ENCODE measurements around the gene EFCAB14.
"Not testable (repeated sequence)": the region's sequence is repeated elsewhere in the genome, so short reads cannot be mapped to it uniquely, and the experiment has no call there.

The EFCAB14 gene

DNA sequence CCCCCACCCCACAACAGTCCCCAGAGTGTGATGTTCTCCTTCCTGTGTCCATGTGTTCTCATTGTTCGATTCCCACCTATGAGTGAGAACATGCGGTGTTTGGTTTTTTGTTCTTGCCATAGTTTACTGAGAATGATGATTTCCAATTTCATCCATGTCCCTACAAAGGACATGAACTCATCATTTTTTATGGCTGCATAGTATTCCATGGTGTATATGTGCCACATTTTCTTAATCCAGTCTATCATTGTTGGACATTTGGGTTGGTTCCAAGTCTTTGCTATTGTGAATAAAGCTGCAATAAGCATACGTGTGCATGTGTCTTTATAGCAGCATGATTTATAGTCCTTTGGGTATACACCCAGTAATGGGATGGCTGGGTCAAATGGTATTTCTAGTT, 67.8 kb downstream of the EFCAB14 start:
- H3K4me1 ChIP-seq (ENCODE audit: insufficient read depth, low read length) = peaks cover 29% of the 10 kb centered on the region
- peaks cover 33% of the 10 kb centered on the region for H3K36me3 ChIP-seq (ENCODE audit: insufficient read depth, low read length)
- not testable (repeated sequence) for H3K9ac ChIP-seq (ENCODE audit: low read length); H3K27ac ChIP-seq (ENCODE audit: low read depth, low read length); H3K27me3 ChIP-seq (ENCODE audit: control insufficient read depth in 1 of 2, insufficient read depth in 2 of 2, low read length in 2 of 2); H3K9me3 ChIP-seq (ENCODE audit: low read length); H3K4me3 ChIP-seq (ENCODE audit: low read depth in 1 of 2, low read length in 2 of 2)

DNA sequence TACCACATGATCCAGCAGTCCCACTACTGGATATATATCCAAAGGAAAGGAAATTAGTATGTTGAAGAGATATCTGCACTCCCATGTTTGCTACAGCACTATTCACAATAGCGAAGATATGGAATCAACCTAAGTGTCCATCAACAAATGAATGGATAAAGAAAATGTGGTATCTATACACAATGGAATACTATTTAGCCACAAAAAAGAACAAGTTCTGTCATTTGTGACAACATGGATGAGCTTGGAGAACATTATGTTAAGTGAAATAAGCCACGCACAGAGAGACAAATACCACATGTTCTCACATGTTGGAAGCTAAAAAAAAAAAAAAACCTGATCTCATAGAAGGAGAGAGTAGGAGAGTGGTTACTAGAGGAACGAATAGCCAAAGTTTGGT, 68.4 kb downstream of the EFCAB14 start:
- Histone ChIP-seq H3K27me3 (ENCODE audit: control insufficient read depth in 1 of 2, insufficient read depth in 2 of 2, low read length in 2 of 2) (no peaks in the 10 kb centered on the region), H3K9me3 (ENCODE audit: low read length) (peaks cover 8% of the 10 kb centered on the region), H3K4me3 (ENCODE audit: low read depth in 1 of 2, low read length in 2 of 2) (no peak overlapping the region), H3K27ac (ENCODE audit: low read depth, low read length) (no peak overlapping the region), H3K9ac (ENCODE audit: low read length) (no peak overlapping the region), H3K4me1 (ENCODE audit: insufficient read depth, low read length) (peaks cover 28% of the 10 kb centered on the region), H3K36me3 (ENCODE audit: insufficient read depth, low read length) (peaks cover 27% of the 10 kb centered on the region)

DNA sequence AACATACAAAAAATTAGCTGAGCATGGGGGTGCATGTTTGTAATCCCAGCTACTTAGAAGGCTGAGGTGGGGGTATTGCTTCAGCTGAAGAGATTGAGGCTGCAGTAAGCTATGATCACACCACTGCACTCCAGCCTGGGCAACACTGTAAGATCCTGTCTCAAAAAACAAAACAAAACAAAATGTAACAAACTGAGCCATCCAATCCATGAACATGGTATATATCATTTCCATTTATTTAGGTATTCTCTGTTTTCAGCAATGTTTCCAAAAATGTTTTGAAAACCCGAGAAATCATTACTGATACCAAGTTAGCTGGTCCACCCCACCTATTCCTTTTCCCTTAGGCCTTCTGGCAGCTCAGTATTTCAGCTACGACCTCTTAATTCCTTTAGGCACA, 69.2 kb downstream of the EFCAB14 start:
- H3K9me3 ChIP-seq (ENCODE audit: low read length) = peaks cover 8% of the 10 kb centered on the region
- H3K27ac ChIP-seq (ENCODE audit: low read depth, low read length) = no peak overlapping the region
- H3K9ac ChIP-seq (ENCODE audit: low read length) = no peak overlapping the region
- no peak overlapping the region for H3K4me3 ChIP-seq (ENCODE audit: low read depth in 1 of 2, low read length in 2 of 2)
- H3K36me3 ChIP-seq (ENCODE audit: insufficient read depth, low read length) = peaks cover 26% of the 10 kb centered on the region
- peaks cover 36% of the 10 kb centered on the region for H3K4me1 ChIP-seq (ENCODE audit: insufficient read depth, low read length)
- no peaks in the 10 kb centered on the region for H3K27me3 ChIP-seq (ENCODE audit: control insufficient read depth in 1 of 2, insufficient read depth in 2 of 2, low read length in 2 of 2)

DNA sequence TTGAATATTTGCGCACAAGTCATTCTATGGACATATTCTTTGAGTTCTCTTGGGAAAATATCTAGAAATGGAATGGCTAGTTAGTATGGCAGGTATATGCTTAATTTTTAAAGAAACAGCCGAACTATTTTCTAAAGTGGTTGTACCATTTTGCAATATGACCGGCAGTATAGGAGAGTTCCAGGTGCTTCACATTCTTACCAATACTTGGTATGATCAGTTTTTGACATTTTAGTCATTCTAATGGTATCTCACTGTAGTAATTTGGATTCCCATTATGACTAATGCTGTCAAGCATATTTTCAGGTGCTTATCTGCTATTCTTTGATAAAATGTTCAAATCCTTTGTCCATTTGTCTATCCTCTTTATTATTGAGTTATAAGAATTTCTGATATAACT, 71.3 kb downstream of the EFCAB14 start:
- Histone ChIP-seq H3K4me3 (ENCODE audit: low read depth in 1 of 2, low read length in 2 of 2) (no peak overlapping the region), H3K9ac (ENCODE audit: low read length) (no peak overlapping the region), H3K36me3 (ENCODE audit: insufficient read depth, low read length) (peaks cover 26% of the 10 kb centered on the region), H3K9me3 (ENCODE audit: low read length) (peaks cover 8% of the 10 kb centered on the region), H3K4me1 (ENCODE audit: insufficient read depth, low read length) (peaks cover 42% of the 10 kb centered on the region), H3K27ac (ENCODE audit: low read depth, low read length) (no peak overlapping the region), H3K27me3 (ENCODE audit: control insufficient read depth in 1 of 2, insufficient read depth in 2 of 2, low read length in 2 of 2) (no peaks in the 10 kb centered on the region)

DNA sequence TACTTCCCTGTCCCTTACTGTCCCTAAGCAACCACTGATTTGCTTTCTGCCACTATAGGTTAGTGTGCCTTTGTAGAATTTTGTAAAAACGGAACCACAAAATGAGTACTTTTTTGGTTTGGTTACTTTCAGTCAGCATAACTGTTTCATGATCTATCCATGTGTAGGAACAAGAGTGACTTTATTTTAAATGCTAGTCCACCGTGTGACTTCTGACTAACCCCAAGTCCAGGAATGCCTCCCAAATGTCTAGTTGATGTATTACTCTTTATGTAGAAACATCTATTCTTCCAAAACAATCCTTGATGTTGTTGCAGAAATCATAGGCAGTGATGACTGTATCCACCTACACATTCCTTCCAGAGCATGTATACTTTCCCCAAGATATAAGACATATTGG, 72.1 kb downstream of the EFCAB14 start:
- Histone ChIP-seq H3K9me3 (ENCODE audit: low read length) (peaks cover 8% of the 10 kb centered on the region), H3K36me3 (ENCODE audit: insufficient read depth, low read length) (peaks cover 22% of the 10 kb centered on the region), H3K4me1 (ENCODE audit: insufficient read depth, low read length) (peaks cover 49% of the 10 kb centered on the region), H3K4me3 (ENCODE audit: low read depth in 1 of 2, low read length in 2 of 2) (no peak overlapping the region), H3K27me3 (ENCODE audit: control insufficient read depth in 1 of 2, insufficient read depth in 2 of 2, low read length in 2 of 2) (no peaks in the 10 kb centered on the region), H3K27ac (ENCODE audit: low read depth, low read length) (no peak overlapping the region), H3K9ac (ENCODE audit: low read length) (no peak overlapping the region)

DNA sequence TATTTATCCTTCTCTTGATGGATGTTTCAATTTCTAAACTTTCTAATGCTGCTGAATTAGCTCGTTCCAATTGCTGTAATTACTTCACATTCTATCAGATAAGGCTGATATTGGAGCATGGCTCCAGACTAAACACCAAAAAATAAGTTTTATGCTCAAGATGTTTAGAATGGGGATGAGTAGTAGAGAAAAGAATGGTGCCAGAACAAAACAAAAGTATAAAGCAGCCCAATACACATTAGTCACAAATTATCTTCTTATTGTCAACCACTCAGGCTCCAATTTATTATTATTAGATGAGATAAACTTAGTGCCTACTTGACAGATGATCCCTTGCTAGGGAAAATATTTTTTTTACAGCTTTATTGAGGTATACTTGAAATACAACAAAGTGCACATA, 72.6 kb downstream of the EFCAB14 start:
- Histone ChIP-seq H3K4me3 (ENCODE audit: low read depth in 1 of 2, low read length in 2 of 2) (no peak overlapping the region), H3K9me3 (ENCODE audit: low read length) (peaks cover 8% of the 10 kb centered on the region), H3K36me3 (ENCODE audit: insufficient read depth, low read length) (peaks cover 22% of the 10 kb centered on the region), H3K9ac (ENCODE audit: low read length) (no peak overlapping the region), H3K27ac (ENCODE audit: low read depth, low read length) (no peak overlapping the region), H3K4me1 (ENCODE audit: insufficient read depth, low read length) (peaks cover 49% of the 10 kb centered on the region), H3K27me3 (ENCODE audit: control insufficient read depth in 1 of 2, insufficient read depth in 2 of 2, low read length in 2 of 2) (no peaks in the 10 kb centered on the region)

DNA sequence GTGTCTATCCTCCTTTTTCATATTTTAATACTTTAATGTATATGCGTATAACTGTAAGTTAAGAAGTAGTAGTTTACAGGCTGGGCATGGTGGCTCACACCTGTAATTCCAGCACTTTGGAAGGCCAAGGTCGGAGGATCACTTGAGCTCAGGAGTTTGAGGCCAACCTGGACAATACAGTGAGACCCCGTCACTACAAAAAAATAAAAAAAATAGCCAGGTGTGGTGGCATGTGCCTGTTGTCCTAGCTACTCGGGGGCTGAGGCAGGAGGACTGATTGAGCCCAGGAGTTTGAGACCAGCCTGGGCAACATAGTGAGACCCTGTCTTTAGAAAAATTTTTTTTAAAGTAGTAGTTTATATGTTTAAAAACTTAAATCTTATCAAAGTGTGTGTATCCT, 73.1 kb downstream of the EFCAB14 start:
- Histone ChIP-seq H3K27ac (ENCODE audit: low read depth, low read length) (no peak overlapping the region), H3K9me3 (ENCODE audit: low read length) (peaks cover 8% of the 10 kb centered on the region), H3K4me1 (ENCODE audit: insufficient read depth, low read length) (peaks cover 49% of the 10 kb centered on the region), H3K36me3 (ENCODE audit: insufficient read depth, low read length) (peaks cover 22% of the 10 kb centered on the region), H3K4me3 (ENCODE audit: low read depth in 1 of 2, low read length in 2 of 2) (no peak overlapping the region), H3K27me3 (ENCODE audit: control insufficient read depth in 1 of 2, insufficient read depth in 2 of 2, low read length in 2 of 2) (no peaks in the 10 kb centered on the region), H3K9ac (ENCODE audit: low read length) (no peak overlapping the region)

DNA sequence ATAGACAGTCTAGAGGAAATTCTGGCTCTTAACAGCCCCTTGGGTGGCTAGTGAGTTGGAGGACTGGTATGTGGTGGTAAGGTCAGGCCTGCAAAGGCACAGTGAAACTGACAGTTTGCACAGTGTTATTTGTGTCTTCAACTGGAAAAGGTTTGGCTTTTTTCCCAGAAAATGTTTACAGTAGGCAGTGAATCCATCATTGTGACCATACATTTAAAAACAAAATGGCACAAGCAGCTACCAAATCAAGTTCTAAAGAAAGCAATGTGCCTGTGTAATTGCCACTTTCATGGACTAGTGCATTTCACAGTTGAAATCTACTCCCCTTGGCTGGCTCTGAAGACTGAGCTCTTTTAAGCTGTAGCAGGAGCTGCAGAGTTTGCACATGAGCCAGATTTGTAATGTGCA, 75.5 kb downstream of the EFCAB14 start:
- Histone ChIP-seq H3K9ac (ENCODE audit: low read length) (no peak overlapping the region), H3K27me3 (ENCODE audit: control insufficient read depth in 1 of 2, insufficient read depth in 2 of 2, low read length in 2 of 2) (no peaks in the 10 kb centered on the region), H3K4me3 (ENCODE audit: low read depth in 1 of 2, low read length in 2 of 2) (no peak overlapping the region), H3K36me3 (ENCODE audit: insufficient read depth, low read length) (peaks cover 10% of the 10 kb centered on the region), H3K9me3 (ENCODE audit: low read length) (no peaks in the 10 kb centered on the region), H3K4me1 (ENCODE audit: insufficient read depth, low read length) (peaks cover 49% of the 10 kb centered on the region), H3K27ac (ENCODE audit: low read depth, low read length) (peak overlapping the region; percentile 36)

DNA sequence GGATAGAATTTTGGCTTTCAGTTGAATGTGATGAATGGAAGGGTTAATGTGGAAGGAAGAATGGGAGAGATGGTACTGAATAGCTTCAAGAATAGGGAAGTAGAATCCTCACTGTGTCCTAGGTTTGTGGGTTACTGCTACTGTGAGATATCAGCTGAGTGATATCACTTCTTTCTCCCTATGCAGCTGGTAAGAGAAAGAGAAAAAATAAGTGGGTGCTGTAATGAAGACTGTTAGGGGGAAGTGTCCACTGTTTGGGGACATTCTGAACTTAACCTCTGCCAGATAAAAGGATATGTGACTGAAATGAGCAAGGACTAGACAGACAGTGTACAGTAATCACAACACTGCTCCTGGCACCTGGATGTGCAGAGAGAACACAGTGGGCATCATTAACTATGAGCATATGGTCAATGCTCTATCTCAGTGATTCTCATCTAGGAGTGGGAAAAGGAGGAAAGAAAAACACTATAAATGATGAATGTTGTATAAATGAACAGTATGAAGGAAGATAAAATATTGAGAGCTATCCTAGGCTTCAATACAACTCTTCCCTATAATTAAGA, 76.7 kb downstream of the EFCAB14 start:
- peaks cover 4% of the 10 kb centered on the region for H3K36me3 ChIP-seq (ENCODE audit: insufficient read depth, low read length)
- H3K27me3 ChIP-seq (ENCODE audit: control insufficient read depth in 1 of 2, insufficient read depth in 2 of 2, low read length in 2 of 2) = no peaks in the 10 kb centered on the region
- H3K9me3 ChIP-seq (ENCODE audit: low read length) = no peaks in the 10 kb centered on the region
- H3K4me1 ChIP-seq (ENCODE audit: insufficient read depth, low read length) = peaks cover 55% of the 10 kb centered on the region
- H3K9ac ChIP-seq (ENCODE audit: low read length) = no peak overlapping the region
- H3K4me3 ChIP-seq (ENCODE audit: low read depth in 1 of 2, low read length in 2 of 2) = no peak overlapping the region
- no peak overlapping the region for H3K27ac ChIP-seq (ENCODE audit: low read depth, low read length)

DNA sequence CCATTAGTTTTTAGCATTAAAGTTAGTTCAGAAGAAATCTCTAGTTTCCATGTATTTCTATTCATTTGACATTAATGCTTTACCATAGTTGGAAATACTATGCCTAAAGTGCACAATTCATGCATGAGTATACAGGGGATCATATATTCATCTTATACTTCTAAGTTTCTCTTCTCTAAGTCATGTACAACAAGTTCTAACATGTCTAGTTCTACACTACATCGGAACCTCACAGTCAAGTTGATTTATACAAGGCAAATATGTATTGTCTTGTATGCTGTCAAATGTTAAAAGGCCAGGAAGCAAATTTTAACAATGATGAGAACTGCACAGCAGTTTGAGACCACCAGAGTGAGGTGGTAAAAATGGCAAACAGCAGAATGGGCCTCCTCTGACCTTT, 79.4 kb downstream of the EFCAB14 start:
- no peaks in the 10 kb centered on the region for H3K27me3 ChIP-seq (ENCODE audit: control insufficient read depth in 1 of 2, insufficient read depth in 2 of 2, low read length in 2 of 2)
- no peak overlapping the region for H3K27ac ChIP-seq (ENCODE audit: low read depth, low read length)
- H3K4me3 ChIP-seq (ENCODE audit: low read depth in 1 of 2, low read length in 2 of 2) = no peak overlapping the region
- H3K9me3 ChIP-seq (ENCODE audit: low read length) = no peaks in the 10 kb centered on the region
- H3K4me1 ChIP-seq (ENCODE audit: insufficient read depth, low read length) = peaks cover 39% of the 10 kb centered on the region
- H3K36me3 ChIP-seq (ENCODE audit: insufficient read depth, low read length) = peaks cover 11% of the 10 kb centered on the region
- no peak overlapping the region for H3K9ac ChIP-seq (ENCODE audit: low read length)

DNA sequence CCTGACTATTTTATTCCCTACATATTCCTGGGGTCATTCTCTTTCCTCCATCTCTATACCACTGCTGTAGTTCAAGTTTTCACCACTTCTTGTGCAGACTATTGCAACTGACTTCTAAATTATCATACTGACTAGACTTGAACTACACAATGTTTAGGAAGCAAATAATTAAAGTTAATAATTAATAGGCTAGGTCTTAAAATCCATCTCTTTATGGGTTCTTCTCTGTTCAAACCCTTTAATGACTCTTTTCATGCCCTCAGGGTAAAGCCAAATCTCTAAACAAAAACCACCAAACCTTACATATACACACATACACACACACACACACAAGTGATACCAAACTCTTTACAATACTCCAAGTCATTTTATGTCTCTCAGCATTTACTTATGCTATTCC, 80.0 kb downstream of the EFCAB14 start:
- Histone ChIP-seq H3K27me3 (ENCODE audit: control insufficient read depth in 1 of 2, insufficient read depth in 2 of 2, low read length in 2 of 2) (no peaks in the 10 kb centered on the region), H3K9ac (ENCODE audit: low read length) (no peak overlapping the region), H3K36me3 (ENCODE audit: insufficient read depth, low read length) (peaks cover 16% of the 10 kb centered on the region), H3K27ac (ENCODE audit: low read depth, low read length) (no peak overlapping the region), H3K4me3 (ENCODE audit: low read depth in 1 of 2, low read length in 2 of 2) (no peak overlapping the region), H3K4me1 (ENCODE audit: insufficient read depth, low read length) (peaks cover 35% of the 10 kb centered on the region), H3K9me3 (ENCODE audit: low read length) (no peaks in the 10 kb centered on the region)

DNA sequence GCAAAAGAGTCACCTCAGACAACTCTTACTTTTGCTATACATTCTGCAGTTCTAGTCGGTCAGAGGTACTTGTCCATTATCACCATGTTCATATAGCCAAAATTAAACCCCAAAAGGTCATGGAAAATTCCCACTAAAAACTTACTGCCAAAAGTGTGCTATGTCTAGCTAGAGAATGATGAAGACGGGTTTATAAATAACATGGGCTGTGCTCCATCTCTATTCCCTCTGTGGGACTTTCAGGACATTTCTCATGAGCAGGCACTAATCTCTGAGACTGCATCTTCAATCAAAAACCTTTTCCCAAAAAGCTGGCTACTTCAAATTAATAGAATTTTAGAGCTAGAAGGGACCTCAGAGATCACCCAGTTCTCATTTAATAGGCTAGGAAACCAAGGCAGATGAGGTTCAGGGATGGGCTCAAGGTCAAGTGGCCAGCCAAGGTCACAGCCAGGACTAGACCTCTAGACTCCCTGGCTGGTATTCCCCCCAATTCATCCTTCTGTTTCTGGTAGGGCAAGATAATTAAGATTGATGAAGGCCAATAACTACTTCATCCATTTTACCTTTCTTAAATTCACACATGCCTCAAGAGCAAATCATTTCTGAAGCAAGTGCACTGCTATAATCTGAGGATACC, 81.3 kb downstream of the EFCAB14 start:
- Histone ChIP-seq H3K36me3 (ENCODE audit: insufficient read depth, low read length) (peaks cover 24% of the 10 kb centered on the region), H3K9ac (ENCODE audit: low read length) (no peak overlapping the region), H3K27ac (ENCODE audit: low read depth, low read length) (no peak overlapping the region), H3K9me3 (ENCODE audit: low read length) (no peaks in the 10 kb centered on the region), H3K4me3 (ENCODE audit: low read depth in 1 of 2, low read length in 2 of 2) (no peak overlapping the region), H3K27me3 (ENCODE audit: control insufficient read depth in 1 of 2, insufficient read depth in 2 of 2, low read length in 2 of 2) (no peaks in the 10 kb centered on the region), H3K4me1 (ENCODE audit: insufficient read depth, low read length) (peaks cover 22% of the 10 kb centered on the region)
